ENCODE data around the gene FBXO22. TPM values are rescaled to one million over a fixed set of nuclear protein-coding genes. Genes with fewer than 3 reads are reported as not detected.
A peak's percentile ranks its signal among the peaks of the same experiment; 100 is the strongest.

FBXO22 gene
- total and polyA plus RNA-seq, 2 of the 8 experiments (the other 6 are each of a cell fraction or from before 2014, with no cell fraction given) = 33.2 to 67.3 TPM

- H3K27me3 ChIP-seq (replicated peaks in 1 of 4; ENCODE audit: control insufficient read depth in 3 of 4, extremely low read depth in 1 of 4, insufficient read depth in 3 of 4, low read length in 3 of 4) = no peaks in the 10 kb centered on the region
- H3K36me3 ChIP-seq (ENCODE audit: control insufficient read depth in 2 of 4, insufficient read depth in 4 of 4, low read length in 3 of 4) = peaks cover 0 to 11% (median 4%) of the 10 kb centered on the region in 4 experiments; a peak in 2 of 8 replicates
- no peak overlapping the region for H2BK120ac ChIP-seq (replicated peaks; ENCODE audit: low read depth, low read length)
- no peak overlapping the region for H3K14ac ChIP-seq (ENCODE audit: insufficient read length)
- H3K4ac ChIP-seq (replicated peaks; ENCODE audit: insufficient read length, low read depth, low read length) = no peak overlapping the region
- H3K4me3 ChIP-seq (ENCODE audit: extremely low read depth in 1 of 4, insufficient read depth in 2 of 4, low read depth in 3 of 4, low read length in 4 of 4) = no peak overlapping the region
- H2BK20ac ChIP-seq (ENCODE audit: low read length) = no peak overlapping the region
- H2BK12ac ChIP-seq (ENCODE audit: low read depth, low read length) = no peak overlapping the region
- H2BK15ac ChIP-seq (ENCODE audit: low read length) = no peak overlapping the region
- CTCF ChIA-PET (ENCODE audit: partially characterized antibody) = no interaction called here
- H4K91ac ChIP-seq (replicated peaks; ENCODE audit: insufficient read length, low read length) = no peak overlapping the region
- H3K4me1 ChIP-seq (replicated peaks in 1 of 4; ENCODE audit: control insufficient read depth in 3 of 4, insufficient read depth in 4 of 4, low read length in 3 of 4) = no peaks in the 10 kb centered on the region
- H3K23me2 ChIP-seq (ENCODE audit: low read depth, low read length) = no peaks in the 10 kb centered on the region; the same call in 1 of the 2 replicates
- no peak overlapping the region for H2AFZ ChIP-seq (ENCODE audit: low read length)
- H2BK5ac ChIP-seq (ENCODE audit: low read depth, low read length) = no peak overlapping the region
- H4K5ac ChIP-seq (ENCODE audit: insufficient read length, low read depth, low read length) = no peak overlapping the region
- H2AK5ac ChIP-seq (ENCODE audit: low read depth, low read length) = no peak overlapping the region
- FAIRE-seq (no peak), DNase-seq (ENCODE audit: low read depth in 1 of 2, low spot score in 2 of 2) (no peak)
- H4K8ac ChIP-seq (ENCODE audit: extremely low read depth, insufficient read depth, low read length) = no peak overlapping the region
- TF ChIP-seq SIN3A (conservative IDR thresholded peaks at IDR 0.05 in 1 of 2, IDR thresholded peaks at IDR 0.05 in 1 of 2; ENCODE audit: low read depth in 1 of 2, low read length in 2 of 2) (no peak), POLR2AphosphoS5 (IDR thresholded peaks at IDR 0.05; ENCODE audit: low read depth, low read length) (peak; percentile 61; the same call in 1 of the 2 replicates), SAP30 (IDR thresholded peaks at IDR 0.05; ENCODE audit: insufficient read depth, insufficient replicate concordance, low read length) (no peak)
- H4K20me1 ChIP-seq (replicated peaks in 1 of 2; ENCODE audit: control insufficient read depth in 1 of 2, insufficient read depth in 2 of 2, low read length in 2 of 2) = no peaks in the 10 kb centered on the region
- H3K27ac ChIP-seq (ENCODE audit: low read depth, low read length) = no peak overlapping the region
- H3K79me1 ChIP-seq (ENCODE audit: low read depth, low read length) = no peaks in the 10 kb centered on the region
- no peak overlapping the region for H3K56ac ChIP-seq (replicated peaks; ENCODE audit: insufficient read length, low read depth, low read length)
- H3K18ac ChIP-seq (ENCODE audit: extremely low read depth, low read length) = no peak overlapping the region
- H3K23ac ChIP-seq (ENCODE audit: insufficient read length) = no peak overlapping the region
- POLR2A ChIA-PET (ENCODE audit: partially characterized antibody) = no interaction called here
- no peak overlapping the region for H3K4me2 ChIP-seq (ENCODE audit: insufficient read depth in 1 of 2, low read depth in 2 of 2, low read length in 2 of 2)
- WGBS, 2 experiments (ENCODE audit: extremely low coverage in 1 of 2, insufficient coverage in 1 of 2, insufficient read length in 1 of 2, insufficient replicate concordance in 2 of 2, low coverage in 1 of 2, low lambda C conversion rate in 2 of 2, missing lambda C conversion rate in 1 of 2) = 77% methylated on average over 5 of the region's 5 CpGs; no CpG with 5 or more reads in 1 of the 2 experiments
- H3K9ac ChIP-seq (replicated peaks in 1 of 4; ENCODE audit: extremely low read depth in 1 of 4, low read depth in 3 of 4, low read length in 3 of 4) = no peak overlapping the region
- H3K79me2 ChIP-seq (ENCODE audit: control insufficient read depth in 1 of 2, insufficient read depth in 2 of 2, low read length in 2 of 2) = no peaks in the 10 kb centered on the region
- H3K9me3 ChIP-seq (ENCODE audit: insufficient read depth in 2 of 2, low read depth in 1 of 2, low read length in 1 of 2) = peaks cover 13 to 17% of the 10 kb centered on the region in 2 experiments; a peak in 3 of 4 replicates
Observed at GRCh38 chr15:75943246-75943645, 39.6 kb downstream of the FBXO22 start.
